ENCODE results near the gene MARK1. TPM values are rescaled to one million over a fixed set of nuclear protein-coding genes. Genes with fewer than 3 reads are reported as not detected.

MARK1 gene
- polyA plus RNA-seq, 1 of the 3 experiments (the other 2 are of a cell fraction), result 3.1 TPM

DNA sequence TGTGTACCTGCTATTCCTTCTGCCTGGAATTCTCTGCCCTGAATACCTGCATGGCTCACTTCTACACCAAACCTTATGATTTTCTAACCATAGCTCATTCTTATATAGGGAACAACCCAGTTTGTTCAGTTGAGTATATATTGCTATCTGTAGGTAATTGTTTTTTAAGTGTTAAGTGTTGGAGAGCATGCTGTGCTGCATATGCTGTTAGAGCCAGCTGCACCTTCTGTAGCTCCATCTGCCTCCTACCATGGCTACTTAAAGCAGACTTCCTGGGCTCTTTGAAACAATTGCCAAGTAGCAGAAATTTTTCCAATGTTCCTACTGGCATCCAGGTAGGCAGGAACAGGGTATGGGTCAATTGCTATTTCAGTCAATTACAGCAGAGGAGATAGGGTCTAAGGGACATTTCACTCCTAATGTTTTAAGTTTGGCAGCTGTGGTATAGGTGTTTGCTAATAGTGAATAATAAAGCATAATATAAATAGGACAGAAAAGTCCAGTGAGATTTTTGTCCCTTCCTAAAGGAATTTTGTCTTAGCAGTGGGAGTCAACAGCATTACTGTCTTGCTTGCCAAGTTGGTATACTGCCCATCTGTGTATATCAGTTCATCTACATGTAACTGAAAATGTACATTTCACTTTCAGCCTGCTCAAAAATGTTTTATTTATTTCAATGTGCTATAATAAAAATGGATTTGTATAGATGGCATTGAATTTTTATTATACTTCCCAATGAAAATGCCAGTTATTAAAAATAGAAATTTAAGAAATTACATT lies 128.2 kb downstream of the MARK1 start:
- Histone ChIP-seq H3K9me2 (no peaks in the 10 kb centered on the region), H3K27ac (ENCODE audit: low read depth in 2 of 2, low read length in 1 of 2) (no peak overlapping the region), H3K27me3 (ENCODE audit: insufficient read depth) (no peaks in the 10 kb centered on the region), H3K9me3 (no peaks in the 10 kb centered on the region), H3K4me3 (ENCODE audit: low read depth in 2 of 2, low read length in 1 of 2) (no peak overlapping the region), H3F3A (replicated peaks; ENCODE audit: insufficient read depth) (peaks cover 2% of the 10 kb centered on the region), H3K4me2 (no peak overlapping the region), H2AFZ (ENCODE audit: low read depth) (no peak overlapping the region), H3K79me2 (ENCODE audit: insufficient read depth) (no peaks in the 10 kb centered on the region), H3K36me3 (replicated peaks in 1 of 2; ENCODE audit: control insufficient read depth in 1 of 2, insufficient read depth in 2 of 2, low read length in 1 of 2) (peaks cover 0 to 70% of the 10 kb centered on the region in 2 experiments), H3K9ac (no peak overlapping the region), H4K20me1 (ENCODE audit: insufficient read depth) (no peaks in the 10 kb centered on the region), H3K4me1 (ENCODE audit: control insufficient read depth in 1 of 2, insufficient read depth in 2 of 2, low read depth in 1 of 2, low read length in 1 of 2) (no peaks in the 10 kb centered on the region)
- ChIA-PET POLR2A (no interaction called here), CTCF (interaction anchor here (1.1 kb wide), 1 partner anchor 22 kb away, joined by 3 read pairs; no protein-coding TSS in a partner anchor)
- DNase-seq, result no peak
- no peak for TF ChIP-seq RAD21 (IDR thresholded peaks at IDR 0.05; ENCODE audit: low read length)
- TF ChIP-seq TCF12 (IDR thresholded peaks at IDR 0.05), result no peak
- TF ChIP-seq FOSL2 (IDR thresholded peaks at IDR 0.05; ENCODE audit: borderline replicate concordance, low read depth), result no peak
- no peak for TF ChIP-seq GABPA (IDR thresholded peaks at IDR 0.05; ENCODE audit: low read depth)
- TF ChIP-seq, protein P1, sequence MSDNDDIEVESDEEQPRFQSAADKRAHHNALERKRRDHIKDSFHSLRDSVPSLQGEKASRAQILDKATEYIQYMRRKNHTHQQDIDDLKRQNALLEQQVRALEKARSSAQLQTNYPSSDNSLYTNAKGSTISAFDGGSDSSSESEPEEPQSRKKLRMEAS (IDR thresholded peaks at IDR 0.05; ENCODE audit: low read depth), result no peak
- TF ChIP-seq EP300 (IDR thresholded peaks at IDR 0.05; ENCODE audit: borderline replicate concordance in 1 of 2, low read depth in 1 of 2, low read length in 1 of 2), result no peak
- no peak for TF ChIP-seq POLR2AphosphoS5 (IDR thresholded peaks at IDR 0.05; ENCODE audit: low read depth, low read length)
- no peak for TF ChIP-seq TEAD4 (IDR thresholded peaks at IDR 0.05; ENCODE audit: borderline replicate concordance, insufficient read depth)
- TF ChIP-seq SMC3 (IDR thresholded peaks at IDR 0.05; ENCODE audit: low read depth, low read length), result no peak
- TF ChIP-seq, protein P2, sequence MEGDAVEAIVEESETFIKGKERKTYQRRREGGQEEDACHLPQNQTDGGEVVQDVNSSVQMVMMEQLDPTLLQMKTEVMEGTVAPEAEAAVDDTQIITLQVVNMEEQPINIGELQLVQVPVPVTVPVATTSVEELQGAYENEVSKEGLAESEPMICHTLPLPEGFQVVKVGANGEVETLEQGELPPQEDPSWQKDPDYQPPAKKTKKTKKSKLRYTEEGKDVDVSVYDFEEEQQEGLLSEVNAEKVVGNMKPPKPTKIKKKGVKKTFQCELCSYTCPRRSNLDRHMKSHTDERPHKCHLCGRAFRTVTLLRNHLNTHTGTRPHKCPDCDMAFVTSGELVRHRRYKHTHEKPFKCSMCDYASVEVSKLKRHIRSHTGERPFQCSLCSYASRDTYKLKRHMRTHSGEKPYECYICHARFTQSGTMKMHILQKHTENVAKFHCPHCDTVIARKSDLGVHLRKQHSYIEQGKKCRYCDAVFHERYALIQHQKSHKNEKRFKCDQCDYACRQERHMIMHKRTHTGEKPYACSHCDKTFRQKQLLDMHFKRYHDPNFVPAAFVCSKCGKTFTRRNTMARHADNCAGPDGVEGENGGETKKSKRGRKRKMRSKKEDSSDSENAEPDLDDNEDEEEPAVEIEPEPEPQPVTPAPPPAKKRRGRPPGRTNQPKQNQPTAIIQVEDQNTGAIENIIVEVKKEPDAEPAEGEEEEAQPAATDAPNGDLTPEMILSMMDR (IDR thresholded peaks at IDR 0.05), result no peak
- no peak for TF ChIP-seq YY1 (IDR thresholded peaks at IDR 0.05; ENCODE audit: low read depth)
- TF ChIP-seq, protein P3, sequence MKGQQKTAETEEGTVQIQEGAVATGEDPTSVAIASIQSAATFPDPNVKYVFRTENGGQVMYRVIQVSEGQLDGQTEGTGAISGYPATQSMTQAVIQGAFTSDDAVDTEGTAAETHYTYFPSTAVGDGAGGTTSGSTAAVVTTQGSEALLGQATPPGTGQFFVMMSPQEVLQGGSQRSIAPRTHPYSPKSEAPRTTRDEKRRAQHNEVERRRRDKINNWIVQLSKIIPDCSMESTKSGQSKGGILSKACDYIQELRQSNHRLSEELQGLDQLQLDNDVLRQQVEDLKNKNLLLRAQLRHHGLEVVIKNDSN (IDR thresholded peaks at IDR 0.05; ENCODE audit: borderline replicate concordance, low read depth), result no peak
- TF ChIP-seq, protein P4, sequence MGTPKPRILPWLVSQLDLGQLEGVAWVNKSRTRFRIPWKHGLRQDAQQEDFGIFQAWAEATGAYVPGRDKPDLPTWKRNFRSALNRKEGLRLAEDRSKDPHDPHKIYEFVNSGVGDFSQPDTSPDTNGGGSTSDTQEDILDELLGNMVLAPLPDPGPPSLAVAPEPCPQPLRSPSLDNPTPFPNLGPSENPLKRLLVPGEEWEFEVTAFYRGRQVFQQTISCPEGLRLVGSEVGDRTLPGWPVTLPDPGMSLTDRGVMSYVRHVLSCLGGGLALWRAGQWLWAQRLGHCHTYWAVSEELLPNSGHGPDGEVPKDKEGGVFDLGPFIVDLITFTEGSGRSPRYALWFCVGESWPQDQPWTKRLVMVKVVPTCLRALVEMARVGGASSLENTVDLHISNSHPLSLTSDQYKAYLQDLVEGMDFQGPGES (IDR thresholded peaks at IDR 0.05; ENCODE audit: low read depth, low read length), result no peak
- TF ChIP-seq TAF1 (IDR thresholded peaks at IDR 0.05; ENCODE audit: borderline replicate concordance, low read depth, low read length), result no peak

Measured in SK-N-SH (cell line).